ENCODE measurements around the gene MELTF.

DNA sequence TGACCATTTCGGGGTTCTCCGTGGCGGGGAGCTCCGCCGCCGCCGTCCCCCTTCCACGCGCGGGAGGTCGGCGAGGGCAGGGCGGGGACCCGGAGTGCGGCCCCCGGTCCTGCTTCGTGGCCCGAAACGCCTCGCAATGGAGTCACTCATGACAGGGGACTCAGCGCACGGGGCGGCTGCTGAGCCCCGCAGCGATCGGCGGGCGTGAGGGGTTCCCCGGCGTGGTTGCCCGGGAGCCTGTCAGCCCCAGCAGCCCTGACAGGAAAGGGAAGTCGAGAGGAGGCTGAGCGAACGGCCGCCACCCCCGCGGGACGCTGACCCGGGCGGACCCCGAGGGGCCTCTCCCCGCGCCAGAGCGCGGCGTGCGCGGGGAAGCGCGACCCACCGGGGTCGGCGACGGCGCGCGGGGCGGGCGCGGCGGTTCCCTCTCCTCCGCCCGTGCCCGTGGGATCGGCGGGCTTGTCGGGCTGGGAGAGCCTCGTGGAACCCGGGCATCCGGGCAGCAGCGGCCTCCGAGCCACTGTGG lies 60.4 kb downstream of the MELTF start:
- TF ChIP-seq, protein P1, sequence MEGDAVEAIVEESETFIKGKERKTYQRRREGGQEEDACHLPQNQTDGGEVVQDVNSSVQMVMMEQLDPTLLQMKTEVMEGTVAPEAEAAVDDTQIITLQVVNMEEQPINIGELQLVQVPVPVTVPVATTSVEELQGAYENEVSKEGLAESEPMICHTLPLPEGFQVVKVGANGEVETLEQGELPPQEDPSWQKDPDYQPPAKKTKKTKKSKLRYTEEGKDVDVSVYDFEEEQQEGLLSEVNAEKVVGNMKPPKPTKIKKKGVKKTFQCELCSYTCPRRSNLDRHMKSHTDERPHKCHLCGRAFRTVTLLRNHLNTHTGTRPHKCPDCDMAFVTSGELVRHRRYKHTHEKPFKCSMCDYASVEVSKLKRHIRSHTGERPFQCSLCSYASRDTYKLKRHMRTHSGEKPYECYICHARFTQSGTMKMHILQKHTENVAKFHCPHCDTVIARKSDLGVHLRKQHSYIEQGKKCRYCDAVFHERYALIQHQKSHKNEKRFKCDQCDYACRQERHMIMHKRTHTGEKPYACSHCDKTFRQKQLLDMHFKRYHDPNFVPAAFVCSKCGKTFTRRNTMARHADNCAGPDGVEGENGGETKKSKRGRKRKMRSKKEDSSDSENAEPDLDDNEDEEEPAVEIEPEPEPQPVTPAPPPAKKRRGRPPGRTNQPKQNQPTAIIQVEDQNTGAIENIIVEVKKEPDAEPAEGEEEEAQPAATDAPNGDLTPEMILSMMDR (conservative IDR thresholded peaks at IDR 0.05; ENCODE audit: low read length) = no peak
- TF ChIP-seq EZH2phosphoT487 (IDR thresholded peaks at IDR 0.05; ENCODE audit: borderline replicate concordance) = no peak
